ENCODE data around the gene TMEFF2. TPM values are rescaled to one million over a fixed set of nuclear protein-coding genes. Genes with fewer than 3 reads are reported as not detected.
"Not testable (repeated sequence)": the region's sequence is repeated elsewhere in the genome, so short reads cannot be mapped to it uniquely, and the experiment has no call there.

TMEFF2 gene
- total RNA-seq, 2 experiments from 2014 or later, result not detected

GRCh38 chr2:191927319-191927867 lies 267.3 kb downstream of the TMEFF2 start:
- Mint-ChIP-seq H3K9me3 (no peaks in the 10 kb centered on the region), H3K36me3 (ENCODE audit: low read depth) (no peaks in the 10 kb centered on the region), H3K27me3 (ENCODE audit: low read depth) (peaks cover 4% of the 10 kb centered on the region), H3K4me3 (no peak overlapping the region), H3K4me1 (ENCODE audit: low read depth) (no peaks in the 10 kb centered on the region), H3K27ac (no peak overlapping the region)
- CTCF ChIA-PET, result no interaction called here
- DNase-seq, result no peak
- intact Hi-C loops (cut with micrococcal nuclease), result no loop called here

- Mint-ChIP-seq H3K4me1 (ENCODE audit: low read depth) (no peaks in the 10 kb centered on the region), H3K4me3 (no peak overlapping the region), H3K27ac (no peak overlapping the region), H3K27me3 (ENCODE audit: low read depth) (peaks cover 4% of the 10 kb centered on the region), H3K36me3 (ENCODE audit: low read depth) (no peaks in the 10 kb centered on the region), H3K9me3 (no peaks in the 10 kb centered on the region)
- CTCF ChIA-PET, result no interaction called here
- DNase-seq, result no peak
- intact Hi-C loops (cut with micrococcal nuclease), result no loop called here
These were observed 268.1 kb downstream of the TMEFF2 start for GRCh38 chr2:191926671-191927070.

- Mint-ChIP-seq H3K4me1 (ENCODE audit: low read depth) (no peaks in the 10 kb centered on the region), H3K4me3 (no peak overlapping the region), H3K36me3 (ENCODE audit: low read depth) (no peaks in the 10 kb centered on the region), H3K27ac (no peak overlapping the region), H3K9me3 (no peaks in the 10 kb centered on the region), H3K27me3 (ENCODE audit: low read depth) (peaks cover 2% of the 10 kb centered on the region)
- DNase-seq, result no peak
- CTCF ChIA-PET, result no interaction called here
- intact Hi-C loops (cut with micrococcal nuclease), result no loop called here
These were observed 271.1 kb downstream of the TMEFF2 start for GRCh38 chr2:191923652-191923997.

GRCh38 chr2:191922736-191923651 lies 271.7 kb downstream of the TMEFF2 start:
- DNase-seq, result no peak

GRCh38 chr2:191921650-191922049 lies 273.1 kb downstream of the TMEFF2 start:
- DNase-seq; H3K36me3 Mint-ChIP-seq (ENCODE audit: low read depth); intact Hi-C loops (cut with micrococcal nuclease); H3K27ac Mint-ChIP-seq; H3K4me3 Mint-ChIP-seq; H3K9me3 Mint-ChIP-seq; H3K27me3 Mint-ChIP-seq (ENCODE audit: low read depth); H3K4me1 Mint-ChIP-seq (ENCODE audit: low read depth): not testable (repeated sequence)
- CTCF ChIA-PET, result interaction anchor here (2.0 kb wide), 1 partner anchor 12 kb away, joined by 4 read pairs; no protein-coding TSS in a partner anchor

More at GRCh38 chr2:191922736-191923651, 271.7 kb downstream of the TMEFF2 start:
- Mint-ChIP-seq H3K27ac (no peak overlapping the region), H3K27me3 (ENCODE audit: low read depth) (peaks cover 2% of the 10 kb centered on the region), H3K36me3 (ENCODE audit: low read depth) (no peaks in the 10 kb centered on the region), H3K4me3 (no peak overlapping the region), H3K9me3 (no peaks in the 10 kb centered on the region), H3K4me1 (ENCODE audit: low read depth) (no peaks in the 10 kb centered on the region)
- CTCF ChIA-PET, result no interaction called here
- intact Hi-C loops (cut with micrococcal nuclease), result no loop called here

GRCh38 chr2:191920502-191920901 lies 274.2 kb downstream of the TMEFF2 start:
- H3K4me3 Mint-ChIP-seq, result no peak overlapping the region

GRCh38 chr2:191917967-191918651 lies 276.6 kb downstream of the TMEFF2 start:
- H3K4me3 Mint-ChIP-seq, result no peak overlapping the region
- no peak overlapping the region for H3K27ac Mint-ChIP-seq
- no peak for DNase-seq
- H3K4me1 Mint-ChIP-seq (ENCODE audit: low read depth), result no peaks in the 10 kb centered on the region
- no peaks in the 10 kb centered on the region for H3K9me3 Mint-ChIP-seq
- intact Hi-C loops (cut with micrococcal nuclease), result no loop called here
- H3K27me3 Mint-ChIP-seq (ENCODE audit: low read depth), result peaks cover 4% of the 10 kb centered on the region
- no peaks in the 10 kb centered on the region for H3K36me3 Mint-ChIP-seq (ENCODE audit: low read depth)
- CTCF ChIA-PET, result interaction anchor here (0.6 kb wide), 1 partner anchor 594 kb away, joined by 3 read pairs; no protein-coding TSS in a partner anchor

More at GRCh38 chr2:191920502-191920901, 274.2 kb downstream of the TMEFF2 start:
- Mint-ChIP-seq H3K27me3 (ENCODE audit: low read depth) (peaks cover 2% of the 10 kb centered on the region), H3K36me3 (ENCODE audit: low read depth) (no peaks in the 10 kb centered on the region), H3K9me3 (no peaks in the 10 kb centered on the region), H3K4me1 (ENCODE audit: low read depth) (no peaks in the 10 kb centered on the region), H3K27ac (no peak overlapping the region)
- CTCF ChIA-PET, result interaction anchor here (2.0 kb wide), 1 partner anchor 13 kb away, joined by 4 read pairs; no protein-coding TSS in a partner anchor
- intact Hi-C loops (cut with micrococcal nuclease), result no loop called here
- DNase-seq, result no peak

GRCh38 chr2:191917430-191917881 lies 277.3 kb downstream of the TMEFF2 start:
- no peak for DNase-seq
- Mint-ChIP-seq H3K9me3 (no peaks in the 10 kb centered on the region), H3K27me3 (ENCODE audit: low read depth) (peaks cover 4% of the 10 kb centered on the region), H3K4me1 (ENCODE audit: low read depth) (no peaks in the 10 kb centered on the region), H3K27ac (no peak overlapping the region), H3K36me3 (ENCODE audit: low read depth) (no peaks in the 10 kb centered on the region), H3K4me3 (no peak overlapping the region)
- CTCF ChIA-PET, result no interaction called here
- intact Hi-C loops (cut with micrococcal nuclease), result no loop called here

GRCh38 chr2:191916826-191917225 lies 277.9 kb downstream of the TMEFF2 start:
- H3K27me3 Mint-ChIP-seq (ENCODE audit: low read depth), result peaks cover 4% of the 10 kb centered on the region
- H3K4me1 Mint-ChIP-seq (ENCODE audit: low read depth), result no peaks in the 10 kb centered on the region
- no peak overlapping the region for H3K27ac Mint-ChIP-seq
- no peaks in the 10 kb centered on the region for H3K36me3 Mint-ChIP-seq (ENCODE audit: low read depth)
- DNase-seq, result no peak
- no peak overlapping the region for H3K4me3 Mint-ChIP-seq
- intact Hi-C loops (cut with micrococcal nuclease), result no loop called here
- CTCF ChIA-PET, result no interaction called here
- H3K9me3 Mint-ChIP-seq, result no peaks in the 10 kb centered on the region

GRCh38 chr2:191915750-191916149 lies 279.0 kb downstream of the TMEFF2 start:
- intact Hi-C loops (cut with micrococcal nuclease), result no loop called here
- Mint-ChIP-seq H3K4me3 (no peak overlapping the region), H3K9me3 (no peaks in the 10 kb centered on the region), H3K27ac (no peak overlapping the region), H3K4me1 (ENCODE audit: low read depth) (no peaks in the 10 kb centered on the region), H3K36me3 (ENCODE audit: low read depth) (no peaks in the 10 kb centered on the region), H3K27me3 (ENCODE audit: low read depth) (peaks cover 4% of the 10 kb centered on the region)
- no peak for DNase-seq
- CTCF ChIA-PET, result no interaction called here

- CTCF ChIA-PET, result no interaction called here
- H3K36me3 Mint-ChIP-seq (ENCODE audit: low read depth), result no peaks in the 10 kb centered on the region
- no peaks in the 10 kb centered on the region for H3K9me3 Mint-ChIP-seq
These were observed 280.9 kb downstream of the TMEFF2 start for GRCh38 chr2:191913796-191914195.

GRCh38 chr2:191912764-191913163 lies 282.0 kb downstream of the TMEFF2 start:
- intact Hi-C loops (cut with micrococcal nuclease), result loop anchor here (5.0 kb wide), 1 partner anchor 340 kb away; no protein-coding TSS in a partner anchor
- H3K27ac Mint-ChIP-seq, result no peak overlapping the region
- CTCF ChIA-PET, result interaction anchor here (0.6 kb wide), 1 partner anchor 1930 kb away, joined by 3 read pairs; no protein-coding TSS in a partner anchor
- no peaks in the 10 kb centered on the region for H3K36me3 Mint-ChIP-seq (ENCODE audit: low read depth)
- H3K27me3 Mint-ChIP-seq (ENCODE audit: low read depth), result peaks cover 2% of the 10 kb centered on the region
- H3K9me3 Mint-ChIP-seq, result no peaks in the 10 kb centered on the region
- peaks cover 3% of the 10 kb centered on the region for H3K4me1 Mint-ChIP-seq (ENCODE audit: low read depth)
- no peak overlapping the region for H3K4me3 Mint-ChIP-seq
- no peak for DNase-seq

More at GRCh38 chr2:191913796-191914195, 280.9 kb downstream of the TMEFF2 start:
- Mint-ChIP-seq H3K4me1 (ENCODE audit: low read depth) (peaks cover 3% of the 10 kb centered on the region), H3K4me3 (no peak overlapping the region), H3K27me3 (ENCODE audit: low read depth) (peaks cover 2% of the 10 kb centered on the region), H3K27ac (no peak overlapping the region)
- no peak for DNase-seq
- intact Hi-C loops (cut with micrococcal nuclease), result loop anchor here (5.0 kb wide), 1 partner anchor 341 kb away; no protein-coding TSS in a partner anchor

Measured in activated naive CD4-positive, alpha-beta T cell treated with anti-CD3 and anti-CD28 coated beads for 36 hours (primary cell).